HUDEP-2 (cell line): ENCODE data around the gene TWNK.
A peak's percentile ranks its signal among the peaks of the same experiment; 100 is the strongest.
"Not testable (repeated sequence)": the region's sequence is repeated elsewhere in the genome, so short reads cannot be mapped to it uniquely, and the experiment has no call there.

Experiments
- DNase-seq, 76 experiments: peaks; one replicate each; lab custom pipeline; 2025; ENCODE audit not compliant: unreplicated experiment in 76 of 76; lab: John Stamatoyannopoulos, UW

TWNK gene

GRCh38 chr10:101027106-101027720 lies 39.9 kb downstream of the TWNK start:
- DNase-seq: no peak

- DNase-seq: peak in 8 of 76 experiments; percentile 1 to 28 (median 14)
These were observed 41.3 kb downstream of the TWNK start for GRCh38 chr10:101028446-101029337.

GRCh38 chr10:101029520-101030295 lies 42.4 kb downstream of the TWNK start:
- DNase-seq: no peak

- DNase-seq: no peak
These were observed 43.3 kb downstream of the TWNK start for GRCh38 chr10:101030496-101031127.

GRCh38 chr10:101031128-101031795 lies 43.9 kb downstream of the TWNK start, which contains the start of the genes PDZD7 and SFXN3:
TSS of gene PDZD7 (minus strand) at chr10:101031129. CDS start at chr10:101030219, 910 bp downstream.
TSS of gene SFXN3 (plus strand) at chr10:101031234. CDS start at chr10:101034695, 3,461 bp downstream.
- DNase-seq: peak in 74 of 76 experiments; percentile 58 to 95 (median 88)

GRCh38 chr10:101031796-101032636 lies 44.7 kb downstream of the TWNK start:
- DNase-seq: peak in 37 of 76 experiments; percentile 9 to 52 (median 34)

GRCh38 chr10:101032637-101033224 lies 45.4 kb downstream of the TWNK start:
- DNase-seq: peak in 60 of 76 experiments; percentile 7 to 75 (median 48)

- no peak for DNase-seq
These were observed 45.9 kb downstream of the TWNK start for GRCh38 chr10:101033276-101033675.

- not testable (repeated sequence) for DNase-seq
These were observed 47.1 kb downstream of the TWNK start for GRCh38 chr10:101034404-101034803.

- DNase-seq: no peak
These were observed 48.0 kb downstream of the TWNK start for GRCh38 chr10:101035314-101035713.

GRCh38 chr10:101035916-101036702 lies 48.8 kb downstream of the TWNK start:
- DNase-seq: no peak

GRCh38 chr10:101036726-101037125 lies 49.4 kb downstream of the TWNK start:
- no peak for DNase-seq

- no peak for DNase-seq
These were observed 51.1 kb downstream of the TWNK start for GRCh38 chr10:101038484-101038883.

GRCh38 chr10:101040061-101040460 lies 52.7 kb downstream of the TWNK start:
- no peak for DNase-seq

GRCh38 chr10:101040851-101041250 lies 53.5 kb downstream of the TWNK start:
- no peak for DNase-seq

GRCh38 chr10:101041252-101041761 lies 54.0 kb downstream of the TWNK start:
- peak in 72 of 76 experiments; percentile 12 to 79 (median 56) for DNase-seq

- no peak for DNase-seq
These were observed 54.8 kb downstream of the TWNK start for GRCh38 chr10:101042118-101042517.
